A549 (cell line): ENCODE data around the gene GGTLC2. TPM values are rescaled to one million over a fixed set of nuclear protein-coding genes. Genes with fewer than 3 reads are reported as not detected.

Experiments used
- ATAC-seq, 2 experiments: fragments of 200-7000 bp in 1 of 2; fragments of >200 bp in 1 of 2; cut with Nextera tagmentation in 1 of 2; cut with Tn5 transposase in 1 of 2; 3 replicates each; pipeline versions ENCODE4 v1.8.0 to v1.9.1; 2018 to 2020; ENCODE audit warnings: mild to moderate bottlenecking in 1 of 2, moderate library complexity in 1 of 2
- CTCF ChIA-PET: fragments of 300-600 bp; sonication (Branson Sonifier 250); formaldehyde crosslinking; extraction: SDS; loops from one replicate; lab custom pipeline; 2021; ENCODE audit warnings: antibody characterized with exemption, inconsistent platforms; lab: Yijun Ruan, JAX
- POLR2A ChIA-PET: fragments of 350-600 bp; formaldehyde crosslinking; extraction: SDS; loops from one replicate; lab custom pipeline; 2021; ENCODE audit warnings: antibody characterized with exemption, inconsistent platforms; lab: Yijun Ruan, JAX
- DNase-seq, 2 experiments: peaks; one replicate each; pipeline versions ENCODE4 v3.0.0 to v3.0.0-alpha.2; 2011 to 2016; ENCODE audit warnings: low read depth in 1 of 2, low spot score in 1 of 2
- FAIRE-seq: peaks from 2 replicates; lab custom pipeline; 2011; peaks lifted over from hg19 to GRCh38; lab: Jason Lieb, UNC
- H3K27ac ChIP-seq, 2 experiments: fragments of >200 bp; sonication (Bioruptor Twin); formaldehyde crosslinking; 3 replicates each; pipeline ENCODE4 v1.5.1; 2016 to 2017
- H3K4me1 ChIP-seq: fragments of >200 bp; sonication (Bioruptor Twin); formaldehyde crosslinking; 3 replicates; pipeline ENCODE4 v1.6.1; 2016
- H3K4me2 ChIP-seq: fragments of >200 bp; sonication (Bioruptor Twin); formaldehyde crosslinking; 3 replicates; pipeline ENCODE4 v1.6.1; 2016
- H3K4me3 ChIP-seq: fragments of >200 bp; sonication (Bioruptor Twin); formaldehyde crosslinking; 3 replicates; pipeline ENCODE4 v1.5.1; 2016
- H3K9me3 ChIP-seq: fragments of >200 bp; sonication (Bioruptor Twin); formaldehyde crosslinking; 3 replicates; pipeline ENCODE4 v1.6.1; 2016
- CEBPB ChIP-seq, 2 experiments: fragments of >200 bp in 1 of 2; sonication (Bioruptor Twin) in 1 of 2; formaldehyde crosslinking in 1 of 2; IDR thresholded peaks; 2 replicates each; pipeline ENCODE4 v1.6.1; 2012 to 2016
- CHD2 ChIP-seq: fragments of 150-350 bp; IDR thresholded peaks from 2 replicates; pipeline ENCODE4 v1.6.1; 2014; ENCODE audit warnings: low read length; ENCODE audit not compliant: partially characterized antibody
- CHD4 ChIP-seq: fragments of 200-600 bp; sonication (generic); IDR thresholded peaks from 2 replicates; pipeline ENCODE4 v1.6.1; 2016; ENCODE audit warnings: antibody characterized with exemption, mild to moderate bottlenecking, borderline replicate concordance
- CTCF ChIP-seq: fragments of >200 bp; sonication (Bioruptor Twin); formaldehyde crosslinking; IDR thresholded peaks from 3 replicates; pipeline ENCODE4 v1.5.1; 2016
- E2F6 ChIP-seq: IDR thresholded peaks from 2 replicates; pipeline ENCODE4 v1.6.1; 2012; ENCODE audit warnings: low read depth, borderline replicate concordance
- ELK1 ChIP-seq: fragments of 150-350 bp; IDR thresholded peaks from 2 replicates; pipeline ENCODE4 v1.6.1; 2014; ENCODE audit warnings: low read depth, mild to moderate bottlenecking, low read length
- ESRRA ChIP-seq: fragments of 150-350 bp; IDR thresholded peaks from 2 replicates; pipeline ENCODE4 v1.6.1; 2014; ENCODE audit warnings: mild to moderate bottlenecking, low read length, borderline replicate concordance
- HES2 ChIP-seq: fragments of >200 bp; sonication (Bioruptor Twin); formaldehyde crosslinking; IDR thresholded peaks from 2 replicates; pipeline ENCODE4 v1.6.1; 2016
- MAZ ChIP-seq: fragments of 150-350 bp; IDR thresholded peaks from 2 replicates; pipeline ENCODE4 v1.6.1; 2014; ENCODE audit warnings: antibody characterized with exemption, low read depth, low read length, borderline replicate concordance
- NR3C1 ChIP-seq: fragments of >200 bp; sonication (Bioruptor Twin); formaldehyde crosslinking; IDR thresholded peaks from 3 replicates; pipeline ENCODE4 v1.6.1; 2017
- POLR2A ChIP-seq: IDR thresholded peaks from 2 replicates; pipeline ENCODE4 v1.6.1; 2012; ENCODE audit warnings: mild to moderate bottlenecking, low read length
- RAD21 ChIP-seq, 2 experiments: fragments of >200 bp in 1 of 2; sonication (Bioruptor Twin) in 1 of 2; formaldehyde crosslinking in 1 of 2; IDR thresholded peaks in 1 of 2; conservative IDR thresholded peaks in 1 of 2; 2 replicates in 1 of 2; 3 replicates in 1 of 2; pipeline ENCODE4 v1.6.1; 2012 to 2018; ENCODE audit warnings: inconsistent platforms in 1 of 2
- RARB ChIP-seq: fragments of 250-450 bp; sonication (Bioruptor Pico); IDR thresholded peaks from 2 replicates; pipeline ENCODE4 v1.8.0; 2021; ENCODE audit warnings: mild to moderate bottlenecking, moderate library complexity
- RNF2 ChIP-seq: fragments of 200-600 bp; sonication (generic); IDR thresholded peaks from 2 replicates; pipeline ENCODE4 v1.6.1; 2016; ENCODE audit warnings: low read depth, mild to moderate bottlenecking, antibody characterized with exemption, moderate library complexity, borderline replicate concordance
- SMC3 ChIP-seq: fragments of >200 bp; sonication (Bioruptor Twin); formaldehyde crosslinking; IDR thresholded peaks from 3 replicates; pipeline ENCODE4 v1.6.1; 2018; ENCODE audit warnings: inconsistent platforms
- TP53 ChIP-seq: fragments of 250-450 bp; sonication (Bioruptor Pico); IDR thresholded peaks from 2 replicates; pipeline ENCODE4 v1.5.0; 2021; ENCODE audit warnings: mild to moderate bottlenecking, moderate library complexity
- ZFP36 ChIP-seq: fragments of 450-650 bp; IDR thresholded peaks from 2 replicates; pipeline ENCODE4 v1.6.1; 2014; ENCODE audit warnings: borderline replicate concordance; ENCODE audit not compliant: partially characterized antibody
- ZNF302 ChIP-seq: fragments of 250-450 bp; sonication (Bioruptor Pico); IDR thresholded peaks from 2 replicates; pipeline ENCODE4 v1.9.0; 2021; ENCODE audit warnings: inconsistent platforms, mild to moderate bottlenecking, moderate library complexity
- ZSCAN20 ChIP-seq: fragments of 250-450 bp; sonication (Bioruptor Pico); IDR thresholded peaks from 2 replicates; pipeline ENCODE4 v1.8.0; 2022; ENCODE audit warnings: mild to moderate bottlenecking, moderate library complexity
- WGBS: methylation state at CpG from one replicate; pipeline ENCODE4 v1.1.6; 2017; ENCODE audit errors: missing lambda C conversion rate; 5-methylcytosine and 5-hydroxymethylcytosine counted together
- polyA plus RNA-seq, 4 experiments: library from polyadenylated mRNA; depleted of rRNA in 3 of 4; stranded (reverse); fragments of >200 nt; fragmentation: RNase III in 1 of 4; extraction: RNeasy Plus Mini Kit Qiagen cat#74134 plus additional on column Dnase treatment in 1 of 4; gene quantifications; 2 replicates in 3 of 4; 3 replicates in 1 of 4; pipeline ENCODE4 v1.2.3, GENCODE V29; 2011 to 2017
- TF ChIP-seq, protein P1 (sequence below): fragments of >200 bp; sonication (Bioruptor Twin); formaldehyde crosslinking; IDR thresholded peaks from 3 replicates; pipeline ENCODE4 v1.6.1; 2016
- TF ChIP-seq, protein P2 (sequence below): IDR thresholded peaks from 2 replicates; pipeline ENCODE4 v1.6.1; 2012

Gene GGTLC2
- polyA plus RNA-seq, 2 of the 4 experiments (the other 2 are of a cell fraction): not detected

GRCh38 chr22:22663861-22664800 lies 19.7 kb downstream of the GGTLC2 start:
- H3K9me3 ChIP-seq: no peaks in the 10 kb centered on the region
- H3K4me1 ChIP-seq: no peaks in the 10 kb centered on the region
- H3K4me2 ChIP-seq: no peak overlapping the region
- no peak overlapping the region for H3K27ac ChIP-seq
- FAIRE-seq: no peak
- CTCF ChIA-PET: interaction anchor here (0.9 to 4.2 kb wide), 3 partner anchors 46 to 220 kb away, joined by 3 to 34 read pairs (median 4); no protein-coding TSS in a partner anchor
- POLR2A ChIA-PET: no interaction called here
- no peak for DNase-seq
- H3K4me3 ChIP-seq: no peak overlapping the region
- TF ChIP-seq SMC3 (no peak), CEBPB (IDR thresholded peaks at IDR 0.05) (no peak), ELK1 (no peak), RARB (CRISPR knock-in tag) (no peak), E2F6 (no peak), RNF2 (no peak), CHD4 (no peak), HES2 (no peak), POLR2A (no peak), ZNF302 (CRISPR knock-in tag) (no peak), ZFP36 (no peak), ZSCAN20 (CRISPR knock-in tag) (no peak), CHD2 (no peak), ESRRA (no peak), NR3C1 (no peak)
- TF ChIP-seq, protein P1, sequence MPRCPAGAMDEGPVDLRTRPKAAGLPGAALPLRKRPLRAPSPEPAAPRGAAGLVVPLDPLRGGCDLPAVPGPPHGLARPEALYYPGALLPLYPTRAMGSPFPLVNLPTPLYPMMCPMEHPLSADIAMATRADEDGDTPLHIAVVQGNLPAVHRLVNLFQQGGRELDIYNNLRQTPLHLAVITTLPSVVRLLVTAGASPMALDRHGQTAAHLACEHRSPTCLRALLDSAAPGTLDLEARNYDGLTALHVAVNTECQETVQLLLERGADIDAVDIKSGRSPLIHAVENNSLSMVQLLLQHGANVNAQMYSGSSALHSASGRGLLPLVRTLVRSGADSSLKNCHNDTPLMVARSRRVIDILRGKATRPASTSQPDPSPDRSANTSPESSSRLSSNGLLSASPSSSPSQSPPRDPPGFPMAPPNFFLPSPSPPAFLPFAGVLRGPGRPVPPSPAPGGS: no peak
- 66% methylated on average over 8 of the region's 14 CpGs for WGBS
- ATAC-seq: no peak

GRCh38 chr22:22666307-22667091 lies 22.1 kb downstream of the GGTLC2 start:
- ATAC-seq: peak; percentile 90 to 95
- ChIA-PET CTCF (interaction anchor here (0.9 to 4.2 kb wide), 36 partner anchors 9 to 294 kb away, joined by 3 to 35 read pairs (median 5); no protein-coding TSS in a partner anchor), POLR2A (no interaction called here)
- no peak overlapping the region for H3K4me2 ChIP-seq
- H3K27ac ChIP-seq: no peak overlapping the region
- peaks cover 12% of the 10 kb centered on the region; the same call in 2 of the 3 replicates for H3K9me3 ChIP-seq
- no peak for FAIRE-seq
- no peak overlapping the region for H3K4me3 ChIP-seq
- 45% methylated on average over 2 of the region's 7 CpGs for WGBS
- no peaks in the 10 kb centered on the region for H3K4me1 ChIP-seq
- TF ChIP-seq, protein P2, sequence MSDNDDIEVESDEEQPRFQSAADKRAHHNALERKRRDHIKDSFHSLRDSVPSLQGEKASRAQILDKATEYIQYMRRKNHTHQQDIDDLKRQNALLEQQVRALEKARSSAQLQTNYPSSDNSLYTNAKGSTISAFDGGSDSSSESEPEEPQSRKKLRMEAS: peak; percentile 82
- no peak for TF ChIP-seq TP53 (CRISPR knock-in tag)
- TF ChIP-seq SMC3: peak; percentile 80
- TF ChIP-seq RAD21 (conservative IDR thresholded peaks at IDR 0.05 in 1 of 2, IDR thresholded peaks at IDR 0.05 in 1 of 2): peak; percentile 75
- TF ChIP-seq CTCF: peak; percentile 59
- TF ChIP-seq MAZ: no peak
- peak; percentile 8 to 33 for DNase-seq
